Hindlimb muscle (tissue), 1 donor: ENCODE data around the gene SLC30A7. TPM values are rescaled to one million over a fixed set of nuclear protein-coding genes. Genes with fewer than 3 reads are reported as not detected.
"Not testable (repeated sequence)": the region's sequence is repeated elsewhere in the genome, so short reads cannot be mapped to it uniquely, and the experiment has no call there.

ENCODE experiments used
- DNase-seq: peaks from one replicate; pipeline ENCODE4 v3.0.0-alpha.2; 2013
- polyA plus RNA-seq: library from polyadenylated mRNA; unstranded; fragments of 120-200 nt; gene quantifications from one replicate; pipeline ENCODE4 v1.2.1, GENCODE V29; 2013; ENCODE audit not compliant: insufficient read length

SLC30A7 gene
- polyA plus RNA-seq = 8.8 TPM

DNA sequence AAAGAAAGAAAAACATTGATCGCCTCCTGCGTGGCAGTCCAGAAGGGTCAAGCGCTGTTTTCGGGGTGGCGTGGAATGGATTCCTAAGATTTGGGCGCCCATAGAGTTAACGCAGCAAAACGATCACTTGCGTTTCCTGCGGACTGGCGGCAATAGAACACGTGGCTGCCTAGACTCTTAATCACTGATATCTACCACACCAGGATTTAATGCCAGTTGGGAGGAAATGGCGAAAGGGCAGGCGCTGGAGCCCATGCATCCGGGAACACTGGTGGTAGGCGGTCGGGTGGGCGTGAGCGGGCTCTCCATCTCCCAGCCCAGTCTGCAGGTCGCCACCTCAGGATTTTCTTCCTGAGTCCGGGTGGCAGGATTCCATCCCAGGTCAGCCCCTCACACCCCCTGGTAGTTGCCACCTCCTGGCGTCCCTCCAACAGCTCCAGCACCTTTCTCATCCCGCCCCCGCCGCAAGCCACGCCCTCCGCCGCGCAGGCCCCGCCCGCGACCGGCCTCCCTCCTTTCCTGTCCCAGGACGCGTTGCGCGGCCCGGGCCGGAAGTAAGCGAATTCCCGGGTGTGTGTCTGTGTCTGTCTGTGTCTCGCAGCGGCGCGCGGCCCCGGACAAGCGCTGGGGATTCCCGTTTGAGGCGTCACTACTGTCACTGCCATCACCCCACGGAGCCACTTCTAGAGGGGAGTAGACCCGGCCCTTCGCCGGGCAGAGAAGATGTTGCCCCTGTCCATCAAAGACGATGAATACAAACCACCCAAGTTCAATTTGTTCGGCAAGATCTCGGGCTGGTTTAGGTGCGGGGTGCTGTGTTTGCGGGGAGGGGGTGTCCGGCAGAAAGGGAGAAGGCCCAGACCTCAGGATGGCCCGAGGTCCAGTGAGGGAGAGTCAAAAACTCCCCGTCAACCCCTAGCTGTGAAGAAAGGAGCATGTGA lies at the start of gene SLC30A7:
TSS of gene SLC30A7 (plus strand) at position 551 of the 941 bp plus-strand sequence. CDS start at position 724, 173 bp downstream.
- peak; percentile 93 for DNase-seq

- no peak for DNase-seq
Observed at GRCh38 chr1:100847361-100848082, 48.4 kb upstream of the SLC30A7 start.

DNA sequence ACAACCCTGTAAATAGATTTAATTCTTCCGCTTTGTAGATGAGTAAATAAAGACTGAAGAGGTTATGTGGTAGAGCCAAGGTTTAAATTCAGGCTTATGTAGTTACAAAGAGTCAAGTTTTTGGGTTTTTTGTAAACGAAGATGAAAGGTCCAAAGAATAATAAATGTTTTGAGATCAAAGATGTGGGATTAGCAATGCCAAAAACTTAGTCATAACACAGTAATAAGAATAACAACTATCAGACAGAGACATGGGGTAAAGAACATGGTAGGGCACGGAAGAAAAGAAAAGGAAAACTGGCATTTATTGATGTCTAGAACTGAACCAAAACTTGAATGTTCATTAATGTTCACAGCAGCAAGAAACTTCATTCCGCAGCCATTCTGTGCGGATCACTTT lies 44.2 kb upstream of the SLC30A7 start:
- no peak for DNase-seq

GRCh38 chr1:100852976-100853375 lies 42.9 kb upstream of the SLC30A7 start:
- no peak for DNase-seq

DNA sequence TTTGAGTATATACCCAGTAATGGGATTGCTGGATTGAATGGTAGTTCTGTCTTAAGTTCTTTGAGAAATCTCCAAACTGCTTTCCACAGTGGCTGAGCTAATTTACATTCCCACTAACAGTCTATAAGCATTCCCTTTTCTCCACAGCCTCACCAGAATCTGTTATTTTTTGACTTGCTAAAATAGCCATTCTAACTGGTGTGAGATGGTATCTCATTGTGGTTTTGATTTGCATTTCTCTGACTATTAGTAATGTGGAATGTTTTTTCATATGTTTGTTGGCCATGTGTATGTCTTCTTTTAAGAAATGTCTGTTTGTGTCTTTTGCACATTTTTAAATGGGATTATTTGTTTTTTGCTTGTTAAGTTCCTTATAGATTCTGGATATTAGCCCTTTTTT lies 40.8 kb upstream of the SLC30A7 start:
- DNase-seq = not testable (repeated sequence)

DNA sequence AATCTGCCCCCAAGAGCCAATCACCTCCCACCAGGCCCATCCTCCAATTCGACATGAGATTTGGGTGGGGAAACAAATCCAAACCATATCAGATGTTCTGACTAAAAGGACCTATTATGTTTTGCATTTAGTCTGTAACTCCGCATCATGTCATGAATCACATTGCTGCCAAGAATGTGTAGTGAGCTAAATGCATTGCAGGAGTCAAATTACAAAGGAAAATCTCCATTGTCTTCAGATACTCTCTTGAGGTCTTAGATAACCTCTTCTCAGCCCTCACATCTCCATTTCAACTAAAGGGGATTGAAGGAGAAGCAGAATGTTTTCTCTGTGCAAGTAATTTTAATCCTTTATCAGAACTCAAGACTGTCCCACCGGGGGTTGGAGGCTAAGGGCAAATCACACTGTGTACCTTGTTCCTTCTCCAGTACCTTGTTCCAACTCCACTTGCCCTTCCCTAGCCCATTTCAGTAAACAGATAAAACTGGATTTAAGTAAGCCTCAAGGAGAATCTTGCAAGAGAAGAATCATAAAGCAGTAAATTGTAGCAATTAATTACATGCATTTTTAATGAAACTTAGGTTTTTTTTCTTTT lies 35.4 kb upstream of the SLC30A7 start:
- DNase-seq = no peak

- no peak for DNase-seq
Observed at GRCh38 chr1:100861379-100861778, 34.5 kb upstream of the SLC30A7 start.

DNA sequence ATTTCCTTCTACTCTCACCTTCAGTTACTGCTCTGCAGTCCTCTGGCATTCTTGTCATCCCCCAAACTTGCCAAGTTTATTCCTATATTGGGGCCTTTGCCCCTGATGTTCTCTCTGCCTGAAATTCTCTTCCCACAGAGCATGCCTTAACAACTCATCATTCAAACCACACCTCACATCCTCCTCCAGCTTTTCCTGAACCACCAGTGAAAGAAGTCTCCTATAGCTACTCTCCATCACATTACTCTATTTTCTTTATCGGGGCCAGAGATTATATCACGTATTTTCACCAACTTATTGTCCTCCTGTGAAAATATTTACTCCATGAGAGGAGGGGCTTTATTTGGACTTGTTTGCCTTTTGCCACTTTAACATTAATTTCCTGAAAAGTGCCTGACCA lies 33.3 kb upstream of the SLC30A7 start:
- no peak for DNase-seq

GRCh38 chr1:100866041-100866900 lies 29.6 kb upstream of the SLC30A7 start:
- no peak for DNase-seq

DNA sequence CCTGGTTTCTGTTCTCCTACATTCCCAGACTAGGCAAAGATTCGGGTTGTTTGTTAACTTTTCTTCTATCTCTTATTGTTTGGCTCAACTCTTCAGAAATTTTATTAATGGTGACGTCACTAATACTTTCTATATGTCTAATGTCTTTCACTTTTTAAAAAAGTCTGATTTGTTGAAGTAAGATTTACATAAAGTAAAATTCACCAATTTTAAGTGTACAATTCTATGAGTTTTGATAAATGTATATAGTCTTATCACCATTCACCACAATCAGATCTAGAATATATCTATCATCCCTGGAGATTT lies 29.0 kb upstream of the SLC30A7 start:
- DNase-seq = no peak

DNA sequence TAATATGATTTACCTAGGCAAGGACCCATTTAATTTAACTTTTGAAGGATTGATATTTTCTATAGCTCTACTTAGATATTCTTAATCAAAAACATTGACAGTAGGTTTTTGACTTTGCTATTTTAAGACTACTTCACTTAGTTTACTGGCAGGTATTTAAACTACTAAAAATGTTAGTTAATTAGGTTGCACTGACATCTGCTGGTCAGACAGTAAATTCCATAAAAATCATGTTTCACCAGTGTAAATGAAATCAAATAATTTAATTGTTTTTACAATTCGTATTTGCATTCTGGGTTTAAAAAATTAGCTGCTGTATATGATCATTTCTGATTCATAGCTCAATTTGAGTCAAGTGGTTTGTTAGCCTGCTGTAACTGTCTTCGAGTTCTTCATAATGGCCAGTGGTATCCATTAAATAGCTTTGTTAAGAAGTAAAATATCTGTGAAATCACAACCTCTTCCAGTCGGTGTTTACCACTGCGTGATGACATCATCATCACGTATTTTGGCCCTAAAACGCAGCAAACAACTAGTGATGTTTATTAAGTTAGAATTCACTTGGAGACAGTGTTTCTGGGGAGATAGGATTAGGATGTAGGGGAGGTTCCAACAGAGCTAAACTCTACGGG lies 27.4 kb upstream of the SLC30A7 start:
- DNase-seq = peak; percentile 40

GRCh38 chr1:100869996-100870395 lies 25.9 kb upstream of the SLC30A7 start:
- no peak for DNase-seq

GRCh38 chr1:100874433-100874832 lies 21.5 kb upstream of the SLC30A7 start:
- no peak for DNase-seq

DNA sequence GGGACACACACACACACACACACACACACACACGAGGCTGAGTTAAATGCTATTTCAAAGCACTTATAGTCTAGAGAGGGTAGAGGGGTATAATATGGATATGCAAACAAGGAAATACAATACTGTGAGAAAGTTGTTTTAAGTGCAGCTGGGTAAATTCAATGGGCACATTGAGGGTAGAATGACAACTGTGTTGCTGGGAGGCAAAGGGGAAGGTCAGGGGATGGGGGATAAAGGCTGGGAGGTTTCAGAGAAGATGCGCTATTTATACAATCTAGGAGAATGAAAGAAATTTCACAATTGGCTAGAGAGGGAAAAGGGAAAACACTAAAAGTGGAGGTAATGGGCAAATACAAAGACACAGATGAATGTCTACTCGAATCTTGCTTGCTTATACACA lies 20.7 kb upstream of the SLC30A7 start:
- DNase-seq = no peak

DNA sequence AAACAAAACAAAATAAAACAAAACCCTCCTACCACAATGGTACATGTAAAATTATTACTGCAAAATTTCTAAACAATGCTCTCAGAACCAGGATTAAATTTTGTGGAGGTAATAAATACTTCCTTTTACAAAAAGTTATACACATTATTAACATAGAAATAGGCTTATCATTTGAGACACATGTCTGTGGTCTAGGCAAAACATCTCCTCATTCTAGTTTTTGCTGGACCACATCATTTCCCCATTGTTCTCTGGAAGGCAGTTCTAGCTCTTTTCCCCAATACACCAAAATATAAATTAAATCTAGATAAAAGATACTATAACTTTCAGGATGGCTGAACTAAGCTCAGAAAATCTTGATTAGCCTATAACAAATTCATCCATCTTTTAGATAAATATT lies 19.6 kb upstream of the SLC30A7 start:
- no peak for DNase-seq

DNA sequence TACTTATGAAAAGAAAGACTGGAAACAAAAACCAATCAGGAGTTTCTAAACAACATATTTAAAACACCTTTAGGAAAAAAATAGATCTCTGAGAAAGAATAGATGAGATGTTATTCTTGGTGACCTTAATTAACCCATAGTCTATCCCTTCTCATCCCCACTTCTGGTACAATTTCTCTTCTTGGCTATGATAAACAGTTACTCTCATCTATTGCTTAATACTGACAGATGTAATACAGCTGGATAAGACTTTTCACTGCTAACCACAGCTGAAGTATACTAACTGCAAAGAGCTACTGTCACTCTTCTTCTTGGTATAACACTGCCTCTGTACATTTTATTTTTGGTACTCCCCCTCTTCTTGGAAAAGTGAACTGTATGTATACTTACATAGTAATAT lies 16.5 kb upstream of the SLC30A7 start:
- DNase-seq = no peak

- DNase-seq = no peak
Observed at GRCh38 chr1:100881687-100882086, 14.2 kb upstream of the SLC30A7 start.

- peak; percentile 6 for DNase-seq
Observed at GRCh38 chr1:100882698-100883097, 13.2 kb upstream of the SLC30A7 start.

GRCh38 chr1:100883963-100884362 lies 11.9 kb upstream of the SLC30A7 start:
- DNase-seq = no peak

GRCh38 chr1:100889007-100889406 lies 6.9 kb upstream of the SLC30A7 start:
- not testable (repeated sequence) for DNase-seq

DNA sequence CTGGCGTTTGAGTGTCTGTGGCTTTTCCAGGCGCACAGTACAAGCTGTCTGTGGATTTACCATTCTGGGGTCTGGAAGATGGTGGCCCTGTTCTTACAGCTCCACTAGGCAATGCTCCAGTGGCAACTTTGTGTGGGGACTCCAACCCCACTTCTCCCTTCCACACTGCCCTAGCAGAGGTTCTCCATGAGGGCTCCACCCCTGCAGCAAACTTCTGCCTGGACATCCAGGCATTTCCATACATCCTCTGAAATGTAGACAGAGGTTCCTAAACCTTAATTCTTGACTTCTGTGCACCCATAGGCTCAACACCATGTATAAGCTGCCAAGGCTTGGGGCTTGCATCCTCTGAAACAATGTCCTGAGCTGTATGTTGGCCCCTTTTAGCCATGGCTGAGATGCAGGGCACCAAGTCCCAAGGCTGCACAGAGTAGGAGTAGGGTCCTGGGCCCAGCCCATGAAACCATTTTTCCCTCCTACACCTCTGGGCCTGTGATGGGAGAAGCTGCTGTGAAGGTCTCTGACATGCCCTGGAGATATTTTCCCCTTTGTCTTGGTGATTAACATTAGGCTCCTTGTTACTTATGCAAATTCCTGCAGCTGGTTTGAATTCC lies 5.9 kb upstream of the SLC30A7 start:
- DNase-seq = not testable (repeated sequence)
